CD4-positive, alpha-beta T cell treated with Interleukin-6 at 100 ng/mL for 8 hours (primary cell): ENCODE results near the gene TUBGCP6.
"Not testable (repeated sequence)": the region's sequence is repeated elsewhere in the genome, so short reads cannot be mapped to it uniquely, and the experiment has no call there.

Source experiments
- DNase-seq: peaks from one replicate; pipeline ENCODE4 v3.0.0-alpha.2; 2020; ENCODE audit warnings: mixed read lengths, low spot score

The TUBGCP6 gene

GRCh38 chr22:50278956-50279619, 34.3 kb upstream of the TUBGCP6 start:
- no peak for DNase-seq

- DNase-seq = no peak
Observed at GRCh38 chr22:50278461-50278860, 33.6 kb upstream of the TUBGCP6 start.

- no peak for DNase-seq
Observed at GRCh38 chr22:50277761-50278160, 32.9 kb upstream of the TUBGCP6 start.

- peak; percentile 39 for DNase-seq
Observed at GRCh38 chr22:50276143-50276542, 31.3 kb upstream of the TUBGCP6 start.

- no peak for DNase-seq
Observed at GRCh38 chr22:50275181-50276055, 30.6 kb upstream of the TUBGCP6 start.

- no peak for DNase-seq
Observed at GRCh38 chr22:50274771-50275170, 29.9 kb upstream of the TUBGCP6 start.

- peak; percentile 47 for DNase-seq
Observed at GRCh38 chr22:50274311-50274710, 29.5 kb upstream of the TUBGCP6 start.

- not testable (repeated sequence) for DNase-seq
Observed at GRCh38 chr22:50273781-50274180, 29.0 kb upstream of the TUBGCP6 start.

- DNase-seq = not testable (repeated sequence)
Observed at GRCh38 chr22:50273352-50273751, 28.5 kb upstream of the TUBGCP6 start.

GRCh38 chr22:50272044-50272802, 27.4 kb upstream of the TUBGCP6 start:
- no peak for DNase-seq

GRCh38 chr22:50271519-50271970, 26.7 kb upstream of the TUBGCP6 start:
- DNase-seq = peak; percentile 48

GRCh38 chr22:50270666-50271394, 26.0 kb upstream of the TUBGCP6 start:
- peak; percentile 47 for DNase-seq

- DNase-seq = peak; percentile 82
Observed at GRCh38 chr22:50269970-50270665, 25.3 kb upstream of the TUBGCP6 start, which contains the start of gene MAPK11. MAPK11 (minus strand) TSS chr22:50270380; CDS start chr22:50270292, 88 bp downstream.

- DNase-seq = no peak
Observed at GRCh38 chr22:50269573-50269969, 24.7 kb upstream of the TUBGCP6 start.

GRCh38 chr22:50268655-50269113, 23.9 kb upstream of the TUBGCP6 start:
- no peak for DNase-seq

GRCh38 chr22:50267591-50268390, 23.0 kb upstream of the TUBGCP6 start:
- peak; percentile 45 for DNase-seq

GRCh38 chr22:50266994-50267393, 22.2 kb upstream of the TUBGCP6 start:
- DNase-seq = no peak

- no peak for DNase-seq
Observed at GRCh38 chr22:50264946-50265669, 20.3 kb upstream of the TUBGCP6 start.

- no peak for DNase-seq
Observed at GRCh38 chr22:50264104-50264745, 19.4 kb upstream of the TUBGCP6 start.
